PC-3 (cell line): ENCODE data around the gene ADGRG6. TPM values are rescaled to one million over a fixed set of nuclear protein-coding genes. Genes with fewer than 3 reads are reported as not detected.

Source experiments
- ATAC-seq: fragments of 200-7000 bp; cut with Tn5 transposase; 2 replicates; pipeline ENCODE4 v1.9.1; 2020; ENCODE audit warnings: mild to moderate bottlenecking, moderate library complexity
- BruUV-seq: library from RNA; stranded (reverse); fragments of 400-500 nt; replicated peaks from 2 replicates; lab custom pipeline; 2021; lab: Mats Ljungman, UMichigan
- CTCF ChIA-PET: fragments of 300-600 bp; sonication (Branson Sonifier 250); formaldehyde crosslinking; loops from one replicate; lab custom pipeline; 2022; ENCODE audit warnings: antibody characterized with exemption; lab: Charles Lee
- POLR2A ChIA-PET: fragments of 300-600 bp; sonication (Branson Sonifier 250); formaldehyde crosslinking; loops from one replicate; lab custom pipeline; 2022; ENCODE audit warnings: antibody characterized with exemption; ENCODE audit not compliant: unreplicated experiment; lab: Charles Lee
- DNase-seq: peaks from one replicate; pipeline ENCODE4 v3.0.0-alpha.2; 2015
- H2AFZ ChIP-seq: fragments of 300-600 bp; sonication (generic); 2 replicates; pipeline ENCODE4 v1.6.0; 2016; ENCODE audit warnings: antibody characterized with exemption, low read length
- H3F3A ChIP-seq: fragments of 300-600 bp; sonication (generic); one replicate; pipeline ENCODE4 v1.6.0; 2017; ENCODE audit warnings: antibody characterized with exemption, low read length, control low read depth, mild to moderate bottlenecking; ENCODE audit not compliant: unreplicated experiment
- H3K27ac ChIP-seq: fragments of 300-600 bp; sonication (generic); 2 replicates; pipeline ENCODE4 v1.5.1; 2016; ENCODE audit warnings: mild to moderate bottlenecking, low read length
- H3K27me3 ChIP-seq: fragments of 300-600 bp; sonication (generic); 2 replicates; pipeline ENCODE4 v1.6.1; 2016; ENCODE audit warnings: low read length, mixed read lengths
- H3K36me3 ChIP-seq: fragments of 300-600 bp; sonication (generic); 2 replicates; pipeline ENCODE4 v1.6.1; 2016; ENCODE audit warnings: low read depth, mixed run types, low read length, mixed read lengths
- H3K4me1 ChIP-seq: fragments of 300-600 bp; sonication (generic); 2 replicates; pipeline ENCODE4 v1.5.1; 2016; ENCODE audit warnings: low read length; ENCODE audit not compliant: insufficient read depth
- H3K4me2 ChIP-seq: fragments of 300-600 bp; sonication (generic); 2 replicates; pipeline ENCODE4 v1.6.0; 2016; ENCODE audit warnings: low read length
- H3K4me3 ChIP-seq: fragments of 300-600 bp; sonication (generic); 2 replicates; pipeline ENCODE4 v1.5.1; 2016; ENCODE audit warnings: mild to moderate bottlenecking, low read length, mixed read lengths
- H3K79me2 ChIP-seq: fragments of 300-600 bp; sonication (generic); 2 replicates; pipeline ENCODE4 v1.6.1; 2017; ENCODE audit warnings: low read length, mixed read lengths
- H3K9ac ChIP-seq: fragments of 300-600 bp; sonication (generic); 2 replicates; pipeline ENCODE4 v1.6.0; 2016; ENCODE audit warnings: mild to moderate bottlenecking, low read length
- H3K9me2 ChIP-seq: fragments of 300-600 bp; sonication (generic); replicated peaks from 2 replicates; pipeline ENCODE4 v1.6.1; 2016; ENCODE audit warnings: mixed run types, low read length, mixed read lengths
- H3K9me3 ChIP-seq: fragments of 300-600 bp; sonication (generic); 2 replicates; pipeline ENCODE4 v1.6.1; 2016; ENCODE audit warnings: low read length, mixed read lengths
- H4K20me1 ChIP-seq: fragments of 300-600 bp; sonication (generic); 2 replicates; pipeline ENCODE4 v1.6.1; 2016; ENCODE audit warnings: low read length, mixed read lengths
- EZH2 ChIP-seq: fragments of 300-600 bp; sonication (generic); IDR thresholded peaks from one replicate; pipeline ENCODE4 v1.6.1; 2017; ENCODE audit warnings: antibody characterized with exemption, mild to moderate bottlenecking, low read length; ENCODE audit not compliant: unreplicated experiment
- EZH2phosphoT487 ChIP-seq: fragments of 300-600 bp; sonication (generic); IDR thresholded peaks from 2 replicates; pipeline ENCODE4 v1.6.1; 2018; ENCODE audit warnings: mild to moderate bottlenecking, antibody characterized with exemption, low read length, borderline replicate concordance
- intact Hi-C: fragments of 100-400 bp; cut with micrococcal nuclease; formaldehyde crosslinking; loops from 2 replicates; pipeline ENCODE4 v1.9.0; 2023
- total RNA-seq: library from RNA; depleted of rRNA; stranded (reverse); fragments of >200 nt; gene quantifications from 2 replicates; pipeline ENCODE4 v1.2.3, GENCODE V29; 2014
- TF ChIP-seq, protein P1 (sequence below): fragments of 300-600 bp; sonication (generic); conservative IDR thresholded peaks from 2 replicates; pipeline ENCODE4 v1.5.1; 2017; ENCODE audit warnings: antibody characterized with exemption, low read depth, mild to moderate bottlenecking, low read length

ADGRG6 gene
- total RNA-seq, 1 experiment from 2014 or later, result 73.2 TPM

DNA sequence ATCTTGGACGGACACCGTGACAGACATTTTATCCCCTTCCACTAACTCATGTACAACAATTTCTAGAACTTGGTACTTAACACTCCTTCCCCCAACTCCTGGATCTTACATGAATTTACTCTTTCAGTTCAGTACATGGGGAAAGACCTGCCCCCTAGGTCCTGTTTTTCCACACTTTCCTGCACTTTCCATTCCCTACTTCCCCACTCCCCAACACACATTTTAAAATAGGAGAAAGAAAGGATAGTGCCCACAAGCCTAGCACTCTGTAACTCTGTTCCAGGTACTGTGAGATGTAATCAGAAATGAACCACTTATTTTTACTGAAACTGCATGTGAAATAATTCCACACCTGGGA lies 1.3 kb downstream of the ADGRG6 start:
- intact Hi-C loops, result loop anchor here (5.0 kb wide), 2 partner anchors 141 to 156 kb away; partner anchors contain the start of genes NMBR and VTA1

DNA sequence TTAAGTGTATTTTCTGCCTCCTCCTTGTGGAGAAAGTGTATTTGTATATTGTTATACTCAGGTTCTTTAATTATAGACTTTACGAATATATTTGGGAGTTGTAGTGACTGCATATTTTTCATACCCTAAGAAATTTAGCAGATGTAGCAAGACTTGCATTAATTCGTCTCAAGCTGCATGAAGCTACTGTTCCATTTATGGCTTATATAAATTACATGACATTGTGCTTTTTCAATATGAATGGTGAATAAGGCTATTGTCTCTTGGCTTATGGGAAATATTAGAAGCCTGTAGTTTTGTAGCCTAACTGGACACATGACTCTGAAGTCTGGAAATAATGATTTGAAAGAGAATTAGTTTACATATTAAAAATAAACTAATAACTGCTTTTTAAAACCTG lies 2.4 kb downstream of the ADGRG6 start:
- BruUV-seq, result no TSS peak
- ATAC-seq (no peak), DNase-seq (peak; percentile 38)
- CTCF ChIA-PET, result no interaction called here
- Histone ChIP-seq H2AFZ (no peak overlapping the region), H3K36me3 (peaks cover 13% of the 10 kb centered on the region; the same call in 1 of the 2 replicates), H3K4me1 (peaks cover 43% of the 10 kb centered on the region), H3K79me2 (peaks cover 81% of the 10 kb centered on the region), H3K4me3 (peak overlapping the region; percentile 88), H3K4me2 (peak overlapping the region; percentile 90), H3K27ac (peak overlapping the region; percentile 96), H4K20me1 (no peaks in the 10 kb centered on the region; the same call in 1 of the 2 replicates), H3F3A (peaks cover 6% of the 10 kb centered on the region), H3K9me3 (no peaks in the 10 kb centered on the region), H3K27me3 (no peaks in the 10 kb centered on the region), H3K9me2 (no peaks in the 10 kb centered on the region), H3K9ac (peak overlapping the region; percentile 96)
- POLR2A ChIA-PET, result interaction anchor here (1.0 kb wide), 1 partner anchor 68 kb away, joined by 7 read pairs; no protein-coding TSS in a partner anchor
- intact Hi-C loops, result loop anchor here (5.0 kb wide), 2 partner anchors 142 to 157 kb away; partner anchors contain the start of genes NMBR and VTA1
- TF ChIP-seq, protein P1, sequence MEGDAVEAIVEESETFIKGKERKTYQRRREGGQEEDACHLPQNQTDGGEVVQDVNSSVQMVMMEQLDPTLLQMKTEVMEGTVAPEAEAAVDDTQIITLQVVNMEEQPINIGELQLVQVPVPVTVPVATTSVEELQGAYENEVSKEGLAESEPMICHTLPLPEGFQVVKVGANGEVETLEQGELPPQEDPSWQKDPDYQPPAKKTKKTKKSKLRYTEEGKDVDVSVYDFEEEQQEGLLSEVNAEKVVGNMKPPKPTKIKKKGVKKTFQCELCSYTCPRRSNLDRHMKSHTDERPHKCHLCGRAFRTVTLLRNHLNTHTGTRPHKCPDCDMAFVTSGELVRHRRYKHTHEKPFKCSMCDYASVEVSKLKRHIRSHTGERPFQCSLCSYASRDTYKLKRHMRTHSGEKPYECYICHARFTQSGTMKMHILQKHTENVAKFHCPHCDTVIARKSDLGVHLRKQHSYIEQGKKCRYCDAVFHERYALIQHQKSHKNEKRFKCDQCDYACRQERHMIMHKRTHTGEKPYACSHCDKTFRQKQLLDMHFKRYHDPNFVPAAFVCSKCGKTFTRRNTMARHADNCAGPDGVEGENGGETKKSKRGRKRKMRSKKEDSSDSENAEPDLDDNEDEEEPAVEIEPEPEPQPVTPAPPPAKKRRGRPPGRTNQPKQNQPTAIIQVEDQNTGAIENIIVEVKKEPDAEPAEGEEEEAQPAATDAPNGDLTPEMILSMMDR, result no peak
- no peak for TF ChIP-seq EZH2phosphoT487
- TF ChIP-seq EZH2, result no peak

More for the DNA sequence above, 1.3 kb downstream of the ADGRG6 start:
- Histone ChIP-seq H3K4me3 (peak overlapping the region; percentile 88), H3K79me2 (peaks cover 70% of the 10 kb centered on the region), H3K27ac (peak overlapping the region; percentile 96), H3F3A (peaks cover 6% of the 10 kb centered on the region), H3K36me3 (peaks cover 7% of the 10 kb centered on the region; the same call in 1 of the 2 replicates), H3K4me2 (peak overlapping the region; percentile 90), H2AFZ (no peak overlapping the region), H3K4me1 (peaks cover 52% of the 10 kb centered on the region), H3K27me3 (no peaks in the 10 kb centered on the region), H3K9me3 (no peaks in the 10 kb centered on the region), H3K9me2 (no peaks in the 10 kb centered on the region), H4K20me1 (no peaks in the 10 kb centered on the region), H3K9ac (peak overlapping the region; percentile 96)
- no peak for TF ChIP-seq EZH2phosphoT487
- TF ChIP-seq, protein P1, result no peak
- DNase-seq (no peak), ATAC-seq (no peak)
- POLR2A ChIA-PET, result interaction anchor here (1.0 kb wide), 1 partner anchor 69 kb away, joined by 7 read pairs; no protein-coding TSS in a partner anchor
- no TSS peak for BruUV-seq
- CTCF ChIA-PET, result no interaction called here

DNA sequence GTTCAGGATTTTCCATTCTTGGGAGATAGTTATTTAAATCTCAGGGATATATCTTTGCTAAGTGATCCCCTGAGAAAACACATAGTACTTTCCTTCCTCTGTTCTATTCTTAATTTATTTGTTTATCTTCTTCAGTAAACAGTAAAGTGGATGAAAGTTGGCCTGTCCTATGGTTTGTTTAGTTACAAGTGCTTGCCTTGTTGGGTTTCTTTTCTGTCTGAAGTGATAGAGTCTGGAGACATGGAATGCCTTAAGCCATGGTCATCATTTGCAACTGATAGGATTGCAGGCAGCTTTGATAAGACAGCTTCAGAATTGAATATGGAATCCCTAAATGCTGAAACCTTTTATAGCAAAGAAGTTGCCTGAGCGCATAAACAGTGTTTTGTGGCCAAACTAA lies 4.9 kb downstream of the ADGRG6 start:
- ChIA-PET POLR2A (no interaction called here), CTCF (no interaction called here)
- ATAC-seq (no peak), DNase-seq (no peak)
- Histone ChIP-seq H3K9ac (no peak overlapping the region), H2AFZ (no peak overlapping the region), H3K9me3 (no peaks in the 10 kb centered on the region), H3K4me1 (peaks cover 49% of the 10 kb centered on the region), H3K9me2 (no peaks in the 10 kb centered on the region), H4K20me1 (no peaks in the 10 kb centered on the region; the same call in 1 of the 2 replicates), H3F3A (no peaks in the 10 kb centered on the region), H3K79me2 (peaks cover 98% of the 10 kb centered on the region), H3K4me3 (peak overlapping the region; percentile 88), H3K4me2 (peak overlapping the region; percentile 90), H3K27ac (peak overlapping the region; percentile 21), H3K36me3 (peaks cover 36% of the 10 kb centered on the region), H3K27me3 (no peaks in the 10 kb centered on the region)
- TF ChIP-seq, protein P1, result no peak
- TF ChIP-seq EZH2phosphoT487 (no peak), EZH2 (no peak)
- no TSS peak for BruUV-seq
- intact Hi-C loops, result no loop called here
